Mesendoderm (in vitro differentiated cells): ENCODE data around the gene ITM2C.

Experiments
- DNase-seq: peaks from one replicate; pipeline ENCODE4 v3.0.0; 2013
- H2AK5ac ChIP-seq: 2 replicates; pipeline ENCODE4 v1.6.1; 2013; ENCODE audit warnings: low read length, inconsistent platforms
- H2BK120ac ChIP-seq: 2 replicates; pipeline ENCODE4 v1.6.1; 2013; ENCODE audit warnings: low read depth, mild to moderate bottlenecking, low read length, moderate library complexity, mixed read lengths
- H2BK15ac ChIP-seq: replicated peaks from 2 replicates; pipeline ENCODE4 v1.6.1; 2013; ENCODE audit warnings: low read depth, mild to moderate bottlenecking, moderate library complexity
- H2BK5ac ChIP-seq: 2 replicates; pipeline ENCODE4 v1.6.1; 2013; ENCODE audit warnings: low read length, inconsistent platforms
- H3K18ac ChIP-seq: 2 replicates; pipeline ENCODE4 v1.6.1; 2013; ENCODE audit warnings: mild to moderate bottlenecking, low read length, mixed read lengths
- H3K23ac ChIP-seq: one replicate; pipeline ENCODE4 v1.6.1; 2013; ENCODE audit warnings: low read length
- H3K27ac ChIP-seq: 2 replicates; pipeline ENCODE4 v1.5.1; 2013; ENCODE audit warnings: low read depth, mild to moderate bottlenecking, inconsistent platforms, low read length, moderate library complexity
- H3K27me3 ChIP-seq: 2 replicates; pipeline ENCODE4 v1.6.1; 2013; ENCODE audit warnings: low read length, control low read depth, mild to moderate bottlenecking, inconsistent platforms; ENCODE audit not compliant: insufficient read depth, poor library complexity
- H3K36me3 ChIP-seq: 2 replicates; pipeline ENCODE4 v1.6.1; 2013; ENCODE audit warnings: low read length, inconsistent platforms; ENCODE audit not compliant: control insufficient read depth, insufficient read depth
- H3K4ac ChIP-seq: one replicate; pipeline ENCODE4 v1.6.1; 2013; ENCODE audit warnings: low read depth, mild to moderate bottlenecking, low read length, moderate library complexity
- H3K4me1 ChIP-seq: 2 replicates; pipeline ENCODE4 v1.6.1; 2013; ENCODE audit warnings: low read depth, low read length, inconsistent platforms; ENCODE audit not compliant: control insufficient read depth
- H3K4me2 ChIP-seq: 2 replicates; pipeline ENCODE4 v1.6.1; 2013; ENCODE audit warnings: low read length
- H3K4me3 ChIP-seq: 2 replicates; pipeline ENCODE4 v1.5.1; 2013; ENCODE audit warnings: mild to moderate bottlenecking, low read length
- H3K56ac ChIP-seq: one replicate; pipeline ENCODE4 v1.6.1; 2013; ENCODE audit warnings: low read length
- H3K79me1 ChIP-seq: 2 replicates; pipeline ENCODE4 v1.6.1; 2013; ENCODE audit warnings: low read length, inconsistent platforms
- H3K79me2 ChIP-seq: 2 replicates; pipeline ENCODE4 v1.6.1; 2013; ENCODE audit warnings: mild to moderate bottlenecking, low read length; ENCODE audit not compliant: control insufficient read depth, insufficient read depth
- H3K9ac ChIP-seq: 2 replicates; pipeline ENCODE4 v1.6.1; 2013; ENCODE audit warnings: low read length, inconsistent platforms
- H4K5ac ChIP-seq: one replicate; pipeline ENCODE4 v1.6.1; 2013; ENCODE audit warnings: low read length
- H4K8ac ChIP-seq: one replicate; pipeline ENCODE4 v1.6.1; 2013; ENCODE audit warnings: low read depth, mild to moderate bottlenecking, control low read depth, low read length, moderate library complexity
- WGBS: extraction: QIAGEN DNeasy Blood & Tissue Kit; methylation state at CpG from one replicate; pipeline ENCODE4 v1.1.7; 2013; ENCODE audit warnings: low lambda C conversion rate, missing lambda C conversion rate; ENCODE audit not compliant: insufficient coverage; ENCODE audit errors: extremely low coverage; 5-methylcytosine and 5-hydroxymethylcytosine counted together

The ITM2C gene

GRCh38 chr2:230888824-230889400 lies 24.2 kb downstream of the ITM2C start:
- Histone ChIP-seq H4K8ac (no peak overlapping the region), H3K79me1 (no peaks in the 10 kb centered on the region), H2BK15ac (no peak overlapping the region), H3K9ac (no peak overlapping the region), H3K27me3 (no peaks in the 10 kb centered on the region), H3K79me2 (no peaks in the 10 kb centered on the region), H3K4me3 (no peak overlapping the region), H3K4me1 (peaks cover 2% of the 10 kb centered on the region), H3K23ac (no peak overlapping the region), H3K18ac (no peak overlapping the region), H3K27ac (no peak overlapping the region), H4K5ac (no peak overlapping the region), H2BK120ac (no peak overlapping the region), H3K56ac (no peak overlapping the region), H3K4me2 (no peak overlapping the region), H3K4ac (no peak overlapping the region), H3K36me3 (no peaks in the 10 kb centered on the region), H2AK5ac (no peak overlapping the region), H2BK5ac (no peak overlapping the region)
- WGBS = no CpG with 5 or more reads among the region's 14 CpGs
- DNase-seq = no peak

DNA sequence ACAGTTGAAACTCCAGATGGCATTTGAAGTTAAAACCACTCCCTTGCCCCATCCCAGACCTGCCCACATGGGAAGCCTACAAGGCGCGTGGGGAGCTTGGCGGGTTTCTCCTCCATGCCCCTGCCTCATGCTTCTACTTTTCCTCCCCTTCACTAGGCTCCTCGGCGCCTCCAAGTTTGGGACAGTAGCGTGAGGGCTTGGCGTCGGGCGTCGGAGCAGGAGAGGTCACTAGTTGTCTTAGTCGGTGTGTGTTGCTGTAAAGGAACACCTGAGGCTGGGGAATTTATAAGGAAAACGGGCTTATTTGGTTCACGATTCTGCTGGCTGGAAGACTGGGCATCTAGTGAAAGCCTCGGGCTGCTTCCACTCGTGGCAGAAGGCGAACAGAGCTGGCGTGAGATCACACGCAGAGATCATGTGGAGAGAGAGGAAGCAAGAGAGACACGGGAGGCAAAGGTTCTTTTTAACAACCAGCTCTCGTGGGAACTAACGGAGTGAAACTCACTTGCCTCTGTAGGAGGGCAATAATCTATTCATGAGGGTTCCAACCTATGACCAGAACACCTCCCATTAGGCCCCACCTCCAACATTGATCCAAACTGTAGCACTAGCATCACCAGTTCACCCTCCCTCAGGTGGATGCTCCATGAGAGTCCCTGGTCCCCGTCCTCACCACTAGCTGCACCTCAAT lies 25.3 kb downstream of the ITM2C start:
- Histone ChIP-seq H3K23ac (no peak overlapping the region), H2BK120ac (no peak overlapping the region), H3K4ac (no peak overlapping the region), H4K5ac (no peak overlapping the region), H3K4me3 (no peak overlapping the region), H3K79me1 (no peaks in the 10 kb centered on the region), H3K4me2 (no peak overlapping the region), H3K56ac (no peak overlapping the region), H3K27me3 (no peaks in the 10 kb centered on the region), H3K27ac (no peak overlapping the region), H2BK15ac (no peak overlapping the region), H3K4me1 (peaks cover 2% of the 10 kb centered on the region), H3K9ac (no peak overlapping the region), H4K8ac (no peak overlapping the region), H3K18ac (no peak overlapping the region), H2AK5ac (no peak overlapping the region), H3K79me2 (no peaks in the 10 kb centered on the region), H3K36me3 (no peaks in the 10 kb centered on the region), H2BK5ac (no peak overlapping the region)
- no CpG with 5 or more reads among the region's 22 CpGs for WGBS
- no peak for DNase-seq

- H3K4me1 ChIP-seq = peaks cover 2% of the 10 kb centered on the region
- H4K5ac ChIP-seq = no peak overlapping the region
- H2BK15ac ChIP-seq = no peak overlapping the region
- H2BK120ac ChIP-seq = no peak overlapping the region
- no peak overlapping the region for H3K23ac ChIP-seq
- H3K79me1 ChIP-seq = no peaks in the 10 kb centered on the region
- no peaks in the 10 kb centered on the region for H3K27me3 ChIP-seq
- H3K18ac ChIP-seq = no peak overlapping the region
- H3K4ac ChIP-seq = no peak overlapping the region
- no peak overlapping the region for H3K4me3 ChIP-seq
- no peak for DNase-seq
- no peaks in the 10 kb centered on the region for H3K36me3 ChIP-seq
- H2BK5ac ChIP-seq = no peak overlapping the region
- no peak overlapping the region for H3K56ac ChIP-seq
- no peak overlapping the region for H3K4me2 ChIP-seq
- no peaks in the 10 kb centered on the region for H3K79me2 ChIP-seq
- no peak overlapping the region for H3K9ac ChIP-seq
- no peak overlapping the region for H4K8ac ChIP-seq
- no CpG with 5 or more reads among the region's 4 CpGs for WGBS
- no peak overlapping the region for H3K27ac ChIP-seq
- H2AK5ac ChIP-seq = no peak overlapping the region
Measured at GRCh38 chr2:230890646-230891045, 25.9 kb downstream of the ITM2C start.

DNA sequence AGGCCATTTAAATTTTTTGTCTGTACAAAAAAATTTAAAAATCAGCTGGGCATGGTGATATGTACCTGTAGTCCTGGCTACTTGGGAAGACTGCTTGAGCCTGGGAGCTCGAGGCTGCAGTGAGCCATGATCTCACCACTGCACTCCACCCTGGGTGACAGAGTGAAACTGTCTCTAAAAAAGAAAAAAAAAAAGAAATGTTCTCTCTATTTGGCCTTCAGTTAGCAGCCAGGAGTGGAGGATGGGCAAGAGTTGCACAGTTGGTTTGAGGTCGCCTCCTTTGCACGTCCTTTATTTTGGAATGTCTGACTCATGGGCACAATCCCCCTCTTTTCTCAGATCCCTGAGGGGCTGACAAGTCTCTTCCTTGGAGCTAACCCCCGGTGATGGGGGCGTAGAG lies 26.3 kb downstream of the ITM2C start:
- no CpG with 5 or more reads among the region's 5 CpGs for WGBS
- no peak overlapping the region for H4K8ac ChIP-seq

GRCh38 chr2:230891509-230891908 lies 26.8 kb downstream of the ITM2C start:
- H3K23ac ChIP-seq = no peak overlapping the region
- H2BK120ac ChIP-seq = no peak overlapping the region
- no peak overlapping the region for H2BK5ac ChIP-seq
- no peak overlapping the region for H3K9ac ChIP-seq
- no peak overlapping the region for H2BK15ac ChIP-seq
- H3K4ac ChIP-seq = no peak overlapping the region
- no peak overlapping the region for H2AK5ac ChIP-seq
- H3K4me1 ChIP-seq = no peaks in the 10 kb centered on the region
- H3K4me3 ChIP-seq = no peak overlapping the region
- DNase-seq = no peak
- H3K56ac ChIP-seq = no peak overlapping the region
- H3K18ac ChIP-seq = no peak overlapping the region
- H4K5ac ChIP-seq = no peak overlapping the region
- no peak overlapping the region for H3K4me2 ChIP-seq
- H3K36me3 ChIP-seq = no peaks in the 10 kb centered on the region
- no peak overlapping the region for H3K27ac ChIP-seq
- H3K79me1 ChIP-seq = no peaks in the 10 kb centered on the region
- no peak overlapping the region for H4K8ac ChIP-seq
- no peaks in the 10 kb centered on the region for H3K79me2 ChIP-seq
- WGBS = no CpG with 5 or more reads among the region's 6 CpGs
- no peaks in the 10 kb centered on the region for H3K27me3 ChIP-seq

More for the DNA sequence above, 26.3 kb downstream of the ITM2C start:
- Histone ChIP-seq H3K18ac (no peak overlapping the region), H3K79me1 (no peaks in the 10 kb centered on the region), H3K4me1 (peaks cover under 1% of the 10 kb centered on the region), H2BK15ac (no peak overlapping the region), H3K36me3 (no peaks in the 10 kb centered on the region), H2BK120ac (no peak overlapping the region), H3K9ac (no peak overlapping the region), H4K5ac (no peak overlapping the region), H3K79me2 (no peaks in the 10 kb centered on the region), H3K56ac (no peak overlapping the region), H3K23ac (no peak overlapping the region), H2AK5ac (no peak overlapping the region), H3K4ac (no peak overlapping the region), H2BK5ac (no peak overlapping the region), H3K27ac (no peak overlapping the region), H3K4me3 (no peak overlapping the region), H3K4me2 (no peak overlapping the region), H3K27me3 (no peaks in the 10 kb centered on the region)
- DNase-seq = no peak

- Histone ChIP-seq H3K9ac (no peak overlapping the region), H3K79me2 (no peaks in the 10 kb centered on the region), H4K8ac (no peak overlapping the region), H3K4ac (no peak overlapping the region), H4K5ac (no peak overlapping the region), H2BK5ac (no peak overlapping the region), H3K36me3 (no peaks in the 10 kb centered on the region), H3K56ac (no peak overlapping the region), H3K23ac (no peak overlapping the region), H3K79me1 (no peaks in the 10 kb centered on the region), H3K27ac (no peak overlapping the region), H2AK5ac (no peak overlapping the region), H2BK120ac (no peak overlapping the region), H3K4me2 (no peak overlapping the region), H2BK15ac (no peak overlapping the region), H3K4me1 (no peaks in the 10 kb centered on the region), H3K18ac (no peak overlapping the region), H3K4me3 (no peak overlapping the region), H3K27me3 (no peaks in the 10 kb centered on the region)
- DNase-seq = no peak
- WGBS = no CpG with 5 or more reads among the region's 6 CpGs
Measured at GRCh38 chr2:230893338-230893737, 28.6 kb downstream of the ITM2C start.
